Natural killer cell treated with Interleukin-12 subunit alpha and Interleukin-12 subunit beta and Interleukin-15 and Interleukin-18, amount 100 ng/mL, for 72 hours (primary cell): ENCODE data around the gene COL6A1. TPM values are rescaled to one million over a fixed set of nuclear protein-coding genes. Genes with fewer than 3 reads are reported as not detected.

Experiments
- ATAC-seq, 2 donors: fragments of 150-1000 bp; cut with Tn5 transposase in 1 of 2; sonication (Bioruptor Pico), chemical (Tn5 transposase) in 1 of 2; 2 replicates each; pipeline ENCODE4 v1.10.0; 2021
- DNase-seq: peaks from one replicate; pipeline ENCODE4 v3.0.0; 2022; ENCODE audit warnings: low spot score
- H3K27ac Mint-ChIP-seq, 2 donors: 1 replicate in 1 of 2; 2 replicates in 1 of 2; pipeline ENCODE4 v1.8.0; 2022; ENCODE audit warnings: mixed read lengths in 2 of 2, mild to moderate bottlenecking in 1 of 2, moderate library complexity in 1 of 2
- H3K27me3 Mint-ChIP-seq, 2 donors: 1 replicate in 1 of 2; 2 replicates in 1 of 2; pipeline ENCODE4 v1.8.0; 2022; ENCODE audit warnings: mixed read lengths in 2 of 2
- H3K36me3 Mint-ChIP-seq: one replicate; pipeline ENCODE4 v1.8.0; 2022; ENCODE audit warnings: mixed read lengths
- H3K4me1 Mint-ChIP-seq, 2 donors: 1 replicate in 1 of 2; 2 replicates in 1 of 2; pipeline ENCODE4 v1.8.0; 2022; ENCODE audit warnings: low read depth in 2 of 2, mixed read lengths in 2 of 2, mild to moderate bottlenecking in 1 of 2
- H3K4me3 Mint-ChIP-seq: one replicate; pipeline ENCODE4 v1.8.0; 2022; ENCODE audit warnings: mixed read lengths
- H3K9me3 Mint-ChIP-seq: 2 replicates; pipeline ENCODE4 v1.8.0; 2022; ENCODE audit warnings: mixed read lengths
- total RNA-seq, 2 donors: library from RNA; stranded (reverse); gene quantifications; one replicate each; pipeline ENCODE4 v1.2.3, GENCODE V29; 2022

Gene COL6A1
- total RNA-seq, 2 donors from 2014 or later: not detected

DNA sequence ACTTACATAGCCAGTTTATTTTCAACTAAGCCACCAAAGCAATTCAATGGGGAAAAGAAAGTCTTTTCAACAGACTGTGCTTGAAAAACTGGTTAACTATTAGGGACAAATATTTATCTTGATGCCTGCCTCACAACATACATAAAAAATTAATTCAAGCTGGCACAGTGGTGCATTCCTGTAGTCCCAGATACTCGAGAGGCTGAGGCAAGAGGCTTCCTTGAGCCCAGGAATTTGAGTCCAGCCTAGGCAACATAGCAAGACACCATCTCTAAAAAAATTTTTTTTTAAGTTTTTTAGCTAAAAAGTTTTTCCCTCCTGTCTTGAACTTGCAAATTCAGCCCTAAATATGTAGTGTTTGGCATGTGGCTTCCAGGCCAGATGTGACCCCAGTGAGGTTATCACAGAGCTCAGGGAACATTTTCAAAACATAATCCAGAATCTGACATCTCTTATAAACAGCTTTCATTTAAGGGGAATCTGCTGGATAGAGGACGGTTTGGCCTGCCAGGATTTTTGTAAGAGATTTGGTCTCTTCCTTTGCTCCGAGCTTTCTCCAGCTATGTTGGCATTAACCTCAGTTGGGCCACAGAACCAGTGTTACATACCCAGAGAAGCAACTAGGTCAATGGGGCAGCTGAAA is 46.4 kb downstream of the COL6A1 start:
- H3K36me3 Mint-ChIP-seq: peaks cover 12% of the 10 kb centered on the region
- no peak for ATAC-seq
- peaks cover 9 to 45% of the 10 kb centered on the region in 2 donors for H3K27me3 Mint-ChIP-seq
- peaks cover 7% of the 10 kb centered on the region in 2 donors for H3K4me1 Mint-ChIP-seq
- no peak overlapping the region for H3K27ac Mint-ChIP-seq
- no peak for DNase-seq
- no peaks in the 10 kb centered on the region for H3K9me3 Mint-ChIP-seq
- no peak overlapping the region for H3K4me3 Mint-ChIP-seq

DNA sequence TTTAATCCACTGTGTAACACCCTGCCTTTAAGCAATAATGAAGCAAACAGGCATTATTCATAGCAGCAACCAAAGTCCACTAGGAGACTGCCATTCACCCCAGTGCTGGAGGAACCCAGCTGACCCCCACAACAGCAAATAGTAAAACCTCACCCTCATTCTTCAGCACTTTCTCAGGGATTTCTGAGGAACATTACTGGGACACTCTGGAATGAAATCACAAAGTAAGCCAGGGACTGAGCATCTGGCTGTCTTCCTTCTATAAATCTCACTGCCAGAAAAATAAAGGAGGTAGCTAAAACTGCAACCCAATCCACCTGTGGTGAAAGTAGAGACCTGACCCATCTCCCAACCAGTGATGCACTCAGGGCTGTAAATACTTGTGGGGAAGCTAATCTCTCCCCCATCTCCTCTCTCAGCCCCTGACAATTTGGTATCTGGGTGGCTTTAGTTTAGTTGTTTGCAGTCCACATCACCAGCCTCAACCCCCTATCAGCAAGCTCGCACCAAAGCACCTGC is 47.1 kb downstream of the COL6A1 start:
- no peak overlapping the region for H3K4me3 Mint-ChIP-seq
- peaks cover 9 to 45% of the 10 kb centered on the region in 2 donors for H3K27me3 Mint-ChIP-seq
- H3K36me3 Mint-ChIP-seq: peaks cover 12% of the 10 kb centered on the region
- no peak overlapping the region for H3K27ac Mint-ChIP-seq
- peaks cover 7% of the 10 kb centered on the region in 2 donors for H3K4me1 Mint-ChIP-seq
- ATAC-seq: no peak
- H3K9me3 Mint-ChIP-seq: no peaks in the 10 kb centered on the region
- no peak for DNase-seq

DNA sequence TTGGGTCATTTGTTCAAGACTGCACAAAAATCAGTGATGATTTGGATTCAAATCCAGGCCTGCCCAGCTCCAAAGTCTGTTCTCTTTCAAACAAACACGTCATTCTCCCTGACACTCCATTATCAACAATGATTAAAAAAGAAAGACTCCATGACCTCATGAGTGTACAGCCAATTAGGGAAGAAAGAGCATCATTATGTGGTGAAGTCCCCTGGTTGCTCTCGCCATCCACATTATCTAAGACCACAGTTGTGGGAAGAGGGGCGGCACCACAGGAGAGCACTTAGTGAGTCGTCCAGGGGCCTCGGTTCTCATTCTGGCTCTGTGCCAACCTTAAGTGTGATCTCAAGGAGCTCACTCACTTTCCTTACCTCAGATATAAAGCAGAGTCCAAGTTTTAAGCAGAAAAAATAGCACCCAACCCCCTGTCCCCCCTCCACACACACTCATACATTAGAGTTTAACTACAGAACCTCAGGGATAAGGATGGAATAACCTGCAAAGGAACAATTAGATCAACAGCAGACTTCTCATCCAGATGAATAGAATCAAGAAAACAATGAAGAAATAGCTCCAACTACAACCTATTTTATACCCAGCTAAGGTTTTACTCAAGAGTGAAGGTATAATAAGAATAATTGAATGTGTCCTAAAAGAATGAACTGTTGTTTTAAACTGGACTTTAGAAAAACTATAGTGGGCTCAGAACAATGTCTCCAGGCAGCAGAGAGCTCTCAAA is 47.8 kb downstream of the COL6A1 start:
- H3K4me1 Mint-ChIP-seq: peaks cover 7% of the 10 kb centered on the region in 2 donors
- H3K36me3 Mint-ChIP-seq: peaks cover 12% of the 10 kb centered on the region
- no peak for DNase-seq
- H3K9me3 Mint-ChIP-seq: no peaks in the 10 kb centered on the region
- no peak overlapping the region for H3K27ac Mint-ChIP-seq
- H3K27me3 Mint-ChIP-seq: peaks cover 9 to 43% of the 10 kb centered on the region in 2 donors
- H3K4me3 Mint-ChIP-seq: no peak overlapping the region
- no peak for ATAC-seq

DNA sequence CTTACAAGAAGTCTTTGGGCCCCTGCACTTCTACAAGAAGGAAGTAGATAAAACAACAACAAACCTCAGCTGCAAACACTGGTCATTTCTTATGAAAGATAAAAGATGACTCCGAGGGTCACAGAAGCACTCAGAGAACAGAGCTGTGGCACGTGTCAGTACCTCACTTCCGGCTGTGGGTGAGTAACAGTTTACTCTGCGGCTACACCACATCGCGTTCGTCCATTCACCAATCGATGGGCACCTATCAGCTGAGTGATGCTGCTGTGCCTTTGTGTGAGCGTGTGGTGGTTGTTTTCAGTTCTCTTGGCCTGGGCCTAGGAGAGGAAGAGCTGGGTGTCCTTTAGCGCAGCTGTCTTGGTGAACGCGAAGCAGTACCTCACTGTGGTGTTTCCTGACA is 49.9 kb downstream of the COL6A1 start:
- Mint-ChIP-seq H3K4me3 (no peak overlapping the region), H3K27me3 (peaks cover 5 to 22% of the 10 kb centered on the region in 2 donors), H3K4me1 (peaks cover 7% of the 10 kb centered on the region in 2 donors), H3K9me3 (no peaks in the 10 kb centered on the region), H3K36me3 (peaks cover 12% of the 10 kb centered on the region), H3K27ac (no peak overlapping the region)
- DNase-seq: no peak
- ATAC-seq: peak; percentile 71 to 86

DNA sequence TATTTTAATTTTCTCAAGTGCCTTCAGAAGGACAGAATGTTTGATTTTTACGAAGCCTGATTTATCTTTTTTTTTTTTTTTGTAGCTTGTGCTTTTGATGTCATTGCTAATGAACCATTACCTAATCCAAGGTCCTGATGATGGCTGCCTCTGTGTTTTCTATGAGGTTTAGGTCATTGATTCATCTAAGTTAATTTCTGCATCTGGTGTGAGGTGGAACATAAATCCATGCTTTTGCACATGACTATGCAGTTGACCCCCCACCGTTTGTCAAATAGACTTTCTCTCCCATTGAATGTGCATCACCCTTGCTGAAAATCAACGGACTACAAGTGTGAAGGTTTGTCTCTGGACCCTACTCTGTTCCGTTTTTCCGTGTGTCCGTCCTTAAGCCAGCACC is 50.5 kb downstream of the COL6A1 start:
- Mint-ChIP-seq H3K4me3 (no peak overlapping the region), H3K9me3 (no peaks in the 10 kb centered on the region), H3K4me1 (peaks cover 7% of the 10 kb centered on the region in 2 donors), H3K27ac (no peak overlapping the region), H3K27me3 (peaks cover 5 to 18% of the 10 kb centered on the region in 2 donors), H3K36me3 (peaks cover 12% of the 10 kb centered on the region)
- ATAC-seq: no peak
- DNase-seq: no peak

DNA sequence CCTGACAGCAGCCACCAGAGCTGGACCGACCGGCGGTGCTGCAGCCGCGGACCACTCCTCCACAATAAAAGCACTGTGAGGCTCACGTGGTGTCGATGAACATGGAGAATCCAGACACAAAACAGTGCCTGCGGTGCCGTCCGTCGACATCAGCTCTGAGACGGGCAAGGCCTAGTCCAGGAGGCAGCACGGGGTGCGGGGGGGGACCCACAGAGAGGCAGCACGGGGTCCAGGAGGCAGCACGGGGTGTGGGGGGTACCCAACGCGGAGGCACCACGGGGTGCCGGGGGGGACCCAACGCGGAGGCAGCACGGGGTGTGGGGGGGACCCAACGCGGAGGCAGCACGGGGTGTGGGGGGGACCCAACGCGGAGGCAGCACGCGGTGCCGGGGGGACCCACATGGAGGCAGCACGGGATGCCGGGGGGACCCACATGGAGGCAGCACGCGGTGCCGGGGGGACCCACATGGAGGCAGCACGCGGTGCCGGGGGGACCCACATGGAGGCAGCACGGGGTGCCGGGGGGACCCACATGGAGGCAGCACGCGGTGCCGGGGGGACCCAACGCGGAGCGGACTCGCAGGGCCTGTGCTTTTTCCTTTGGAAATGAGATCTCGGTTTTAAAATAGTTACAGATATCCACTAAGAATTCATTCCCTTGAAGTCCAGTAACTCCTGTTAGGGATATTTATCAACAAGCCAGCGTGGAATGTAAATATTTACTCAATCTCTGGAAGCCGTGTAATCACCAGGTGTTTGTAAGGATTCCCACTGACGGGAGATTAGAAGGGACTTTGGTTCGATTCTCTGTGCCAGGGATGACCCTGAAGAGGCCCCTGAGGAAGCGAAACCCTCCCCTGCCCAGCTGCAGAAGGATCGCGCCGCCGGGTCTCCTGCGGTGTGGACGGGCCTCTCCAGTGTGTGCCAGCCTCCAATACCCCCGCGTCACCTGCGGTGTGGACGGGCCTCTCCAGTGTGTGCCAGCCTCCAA is 52.1 kb downstream of the COL6A1 start:
- DNase-seq: no peak
- H3K9me3 Mint-ChIP-seq: no peaks in the 10 kb centered on the region
- H3K27ac Mint-ChIP-seq: no peak overlapping the region
- H3K36me3 Mint-ChIP-seq: peaks cover 12% of the 10 kb centered on the region
- peaks cover 5 to 13% of the 10 kb centered on the region in 2 donors for H3K27me3 Mint-ChIP-seq
- peaks cover 7% of the 10 kb centered on the region in 2 donors for H3K4me1 Mint-ChIP-seq
- no peak overlapping the region for H3K4me3 Mint-ChIP-seq
- ATAC-seq: no peak

DNA sequence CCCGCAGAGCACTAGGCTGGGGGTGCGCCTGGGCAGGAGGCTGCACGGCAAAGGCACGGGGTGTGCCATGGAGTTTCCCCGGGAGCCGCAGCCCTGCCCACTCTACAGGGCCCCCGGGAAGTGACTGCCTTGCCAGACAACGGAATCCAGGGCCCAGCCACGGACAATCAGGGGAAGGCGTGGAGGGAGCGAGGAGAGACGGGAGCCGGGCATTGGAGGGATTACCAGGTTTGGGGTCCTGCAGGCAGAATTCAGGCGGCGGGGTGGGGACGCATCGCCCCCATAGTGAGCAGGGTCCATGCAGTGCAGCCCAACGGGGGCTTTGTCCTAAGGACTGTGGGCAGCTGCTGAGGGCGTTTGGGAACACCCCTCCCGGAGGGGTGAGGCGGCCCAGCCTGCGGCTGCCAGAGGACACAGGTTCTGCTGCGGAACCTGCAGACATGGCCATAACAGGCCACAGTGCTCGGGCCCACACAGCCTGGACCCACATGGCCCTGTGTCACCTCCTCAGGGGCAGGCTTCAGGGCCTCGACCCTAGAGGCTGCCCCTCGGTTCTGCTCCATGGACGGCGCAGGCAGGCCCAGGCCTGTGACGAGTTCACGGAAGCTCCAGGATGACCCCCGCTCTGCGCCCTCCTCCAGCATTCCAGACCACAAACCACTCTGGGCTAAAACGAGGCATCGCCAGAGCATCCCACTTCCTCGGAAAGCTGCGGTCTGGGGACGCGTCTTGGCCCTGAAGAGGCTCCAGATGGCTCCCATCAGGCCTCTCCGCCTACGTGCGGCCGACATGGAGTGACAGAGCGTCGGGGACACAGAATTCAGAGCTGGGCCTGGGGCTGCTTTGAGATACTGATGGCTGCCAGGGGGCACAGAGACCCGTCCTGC is 54.5 kb downstream of the COL6A1 start:
- H3K4me1 Mint-ChIP-seq: peaks cover 7% of the 10 kb centered on the region in 2 donors
- ATAC-seq: no peak
- H3K27ac Mint-ChIP-seq: no peak overlapping the region

DNA sequence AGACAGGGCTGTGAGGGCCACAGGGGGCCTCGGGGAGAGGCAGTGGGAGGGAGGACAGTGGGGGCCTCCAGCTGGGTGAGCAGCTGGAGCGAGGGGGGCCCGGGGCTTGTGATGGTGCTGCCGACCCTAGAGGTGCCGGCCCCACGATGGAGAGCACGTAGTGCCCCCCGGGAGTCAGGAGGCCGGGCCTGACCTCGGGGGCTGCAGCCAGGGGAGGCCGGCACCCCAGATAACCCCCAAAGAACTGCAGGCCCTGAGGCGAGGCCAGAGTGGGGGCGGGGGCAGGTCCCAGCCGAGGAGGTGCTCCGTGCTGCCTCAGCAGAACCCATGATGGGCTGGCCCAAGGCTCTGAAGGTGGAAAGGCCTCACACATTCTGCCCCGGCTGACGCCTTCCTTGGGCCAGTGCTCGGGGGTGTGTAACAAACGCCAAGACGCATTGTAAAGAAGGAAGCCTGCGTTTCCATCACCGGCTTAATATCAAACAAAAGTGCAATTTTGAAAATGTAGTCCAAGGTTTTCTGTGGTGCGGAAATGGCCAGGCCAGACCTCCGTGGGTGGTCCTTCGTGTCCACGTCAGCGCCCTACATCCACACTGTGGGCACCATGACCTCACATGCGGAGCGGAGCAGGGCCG is 55.2 kb downstream of the COL6A1 start:
- no peak overlapping the region for H3K27ac Mint-ChIP-seq
- DNase-seq (no peak), ATAC-seq (peak; percentile 17 to 21)
- H3K27me3 Mint-ChIP-seq: peaks cover 3 to 4% of the 10 kb centered on the region in 2 donors
- H3K4me3 Mint-ChIP-seq: no peak overlapping the region
- no peaks in the 10 kb centered on the region for H3K36me3 Mint-ChIP-seq
- no peaks in the 10 kb centered on the region for H3K9me3 Mint-ChIP-seq
- peaks cover under 1 to 5% of the 10 kb centered on the region in 2 donors for H3K4me1 Mint-ChIP-seq

More for the DNA sequence above, 54.5 kb downstream of the COL6A1 start:
- DNase-seq: no peak
- Mint-ChIP-seq H3K36me3 (no peaks in the 10 kb centered on the region), H3K27me3 (no peaks in the 10 kb centered on the region), H3K4me3 (no peak overlapping the region), H3K9me3 (no peaks in the 10 kb centered on the region)

DNA sequence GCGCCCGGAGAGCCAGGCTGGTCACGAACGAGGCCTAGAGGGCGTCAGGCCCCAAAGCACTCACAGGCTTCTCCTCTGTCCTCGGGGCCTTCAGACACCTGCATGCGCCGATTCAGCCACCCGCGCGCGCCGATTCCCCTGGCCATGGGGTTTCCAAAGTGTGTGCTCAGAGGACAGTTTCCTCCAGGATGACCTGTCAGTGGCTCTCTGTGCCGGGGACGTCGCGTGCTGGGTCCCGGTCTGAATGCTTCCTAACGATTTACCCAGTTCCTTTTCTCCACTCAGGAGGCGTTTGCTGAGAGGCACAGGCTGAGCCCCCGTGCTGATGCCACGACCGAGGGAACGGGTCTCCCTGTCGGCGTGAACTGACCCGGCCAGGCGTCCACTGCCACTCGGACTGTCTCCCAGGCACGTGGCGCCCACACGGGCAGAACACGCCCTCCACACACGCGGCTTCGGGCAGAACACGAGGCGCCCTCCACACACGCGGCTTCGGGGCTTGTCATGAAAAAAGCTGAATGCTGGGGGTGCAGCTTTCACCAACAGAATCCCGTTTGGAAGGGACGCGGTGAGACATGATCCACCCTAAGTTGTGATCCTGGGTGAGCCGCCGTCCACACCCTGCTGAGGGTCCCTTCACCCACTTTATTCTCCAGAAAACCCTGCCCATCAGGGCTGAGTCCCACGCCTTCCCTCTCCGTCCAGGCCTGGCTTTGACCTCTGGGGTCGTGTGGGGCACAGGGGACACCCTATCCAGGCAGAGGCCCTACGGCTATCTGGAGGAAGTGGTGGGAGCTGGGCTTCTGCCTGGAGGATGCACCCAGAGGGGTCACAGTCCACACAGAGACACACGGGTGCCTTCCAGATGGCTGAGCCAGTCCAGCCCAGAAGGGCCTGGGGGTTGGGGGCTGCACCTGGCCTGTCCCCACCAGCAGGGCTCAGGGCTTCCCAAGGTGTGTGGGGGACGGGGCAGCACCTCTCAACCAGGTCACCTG is 56.1 kb downstream of the COL6A1 start:
- H3K4me3 Mint-ChIP-seq: no peak overlapping the region
- H3K27me3 Mint-ChIP-seq: peaks cover 6 to 8% of the 10 kb centered on the region in 2 donors
- no peaks in the 10 kb centered on the region for H3K9me3 Mint-ChIP-seq

DNA sequence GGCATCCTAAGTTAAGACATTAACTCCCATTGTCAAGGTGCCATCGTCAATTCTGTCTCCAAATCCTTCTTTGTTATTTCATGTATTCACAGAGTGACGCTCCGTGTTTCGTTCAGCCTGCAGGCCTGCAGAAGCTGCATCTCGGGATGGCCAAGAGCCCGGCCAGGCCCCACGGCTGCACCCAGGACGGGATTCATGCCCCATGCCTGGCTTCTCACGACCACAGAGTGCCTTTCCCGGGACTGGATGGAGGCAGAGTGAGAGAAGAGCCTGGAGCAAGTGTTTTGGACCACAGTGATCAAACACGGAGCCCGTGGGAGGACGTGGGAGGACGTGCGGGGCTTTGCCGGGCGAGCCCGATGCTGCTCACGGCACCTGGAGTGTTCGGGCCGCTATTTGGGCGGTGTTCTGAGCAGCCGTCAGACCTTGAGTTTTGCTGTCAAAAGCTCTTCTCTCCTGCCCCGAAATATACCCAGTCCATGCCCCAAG is 56.8 kb downstream of the COL6A1 start:
- peaks cover 0 to 5% of the 10 kb centered on the region in 2 donors for H3K4me1 Mint-ChIP-seq
- no peak overlapping the region for H3K4me3 Mint-ChIP-seq
- no peaks in the 10 kb centered on the region for H3K36me3 Mint-ChIP-seq
- DNase-seq: no peak
- H3K9me3 Mint-ChIP-seq: no peaks in the 10 kb centered on the region
- no peak for ATAC-seq
- H3K27me3 Mint-ChIP-seq: peaks cover 11 to 15% of the 10 kb centered on the region in 2 donors
- no peak overlapping the region for H3K27ac Mint-ChIP-seq

More for the DNA sequence above, 56.1 kb downstream of the COL6A1 start:
- Mint-ChIP-seq H3K36me3 (no peaks in the 10 kb centered on the region), H3K27ac (no peak overlapping the region), H3K4me1 (peaks cover 0 to 5% of the 10 kb centered on the region in 2 donors)
- ATAC-seq: no peak
- DNase-seq: no peak

DNA sequence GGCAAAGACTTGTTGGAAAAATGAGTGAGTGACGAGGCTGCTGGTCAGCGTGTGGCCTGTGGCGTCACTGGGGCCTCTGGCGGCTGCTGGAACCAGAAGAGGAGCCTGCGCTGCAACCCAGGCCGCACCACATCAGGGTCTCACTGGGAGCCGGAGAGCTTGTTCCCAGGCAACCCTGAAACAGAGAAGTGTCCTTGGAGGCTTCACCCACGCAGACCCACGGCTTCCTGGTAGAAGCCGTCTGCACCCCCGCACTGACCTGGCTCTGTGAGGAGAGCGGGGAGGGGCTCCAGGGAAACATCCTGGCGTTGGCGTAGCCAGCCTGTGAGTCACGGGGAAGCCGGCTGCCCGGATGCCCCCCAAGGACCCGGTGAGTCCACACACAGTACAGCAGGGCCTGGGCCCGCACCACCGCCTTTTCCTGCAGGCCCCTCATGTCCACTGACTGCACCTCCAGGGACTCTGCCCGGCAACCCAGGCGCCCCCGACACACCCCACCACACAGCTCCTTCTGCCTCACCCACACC is 57.4 kb downstream of the COL6A1 start:
- no peak overlapping the region for H3K4me3 Mint-ChIP-seq
- DNase-seq (no peak), ATAC-seq (peak in 1 of 2 donors; percentile 24)
- no peaks in the 10 kb centered on the region for H3K36me3 Mint-ChIP-seq
- H3K27ac Mint-ChIP-seq: no peak overlapping the region
- peaks cover 11 to 15% of the 10 kb centered on the region in 2 donors for H3K27me3 Mint-ChIP-seq
- peaks cover 0 to 5% of the 10 kb centered on the region in 2 donors for H3K4me1 Mint-ChIP-seq
- no peaks in the 10 kb centered on the region for H3K9me3 Mint-ChIP-seq
